Adipocyte (in vitro differentiated cells): ENCODE results near the gene DAPK1.

Experiments used
- DNase-seq: peaks from one replicate; pipeline ENCODE4 v3.0.0-alpha.2; 2015; ENCODE audit warnings: low read depth
- H3K27me3 ChIP-seq: replicated peaks from 2 replicates; pipeline ENCODE4 v1.7.0; 2013; ENCODE audit warnings: mild to moderate bottlenecking, low read length, moderate library complexity; ENCODE audit not compliant: control insufficient read depth, insufficient read depth
- H3K36me3 ChIP-seq: 2 replicates; pipeline ENCODE4 v1.7.0; 2013; ENCODE audit warnings: low read length, mild to moderate bottlenecking, moderate library complexity; ENCODE audit not compliant: control insufficient read depth, insufficient read depth, severe bottlenecking
- H3K4me1 ChIP-seq: 2 replicates; pipeline ENCODE4 v1.7.0; 2013; ENCODE audit warnings: mild to moderate bottlenecking, low read length, moderate library complexity; ENCODE audit not compliant: control insufficient read depth, insufficient read depth
- H3K4me3 ChIP-seq: 2 replicates; pipeline ENCODE4 v1.7.0; 2013; ENCODE audit warnings: mild to moderate bottlenecking, low read length, moderate library complexity
- H3K9ac ChIP-seq: 2 replicates; pipeline ENCODE4 v1.7.0; 2013; ENCODE audit warnings: mild to moderate bottlenecking, low read length, moderate library complexity
- H3K9me3 ChIP-seq: 2 replicates; pipeline ENCODE4 v1.7.0; 2013; ENCODE audit warnings: mild to moderate bottlenecking, low read length, moderate library complexity; ENCODE audit not compliant: control insufficient read depth

DAPK1 gene

DNA sequence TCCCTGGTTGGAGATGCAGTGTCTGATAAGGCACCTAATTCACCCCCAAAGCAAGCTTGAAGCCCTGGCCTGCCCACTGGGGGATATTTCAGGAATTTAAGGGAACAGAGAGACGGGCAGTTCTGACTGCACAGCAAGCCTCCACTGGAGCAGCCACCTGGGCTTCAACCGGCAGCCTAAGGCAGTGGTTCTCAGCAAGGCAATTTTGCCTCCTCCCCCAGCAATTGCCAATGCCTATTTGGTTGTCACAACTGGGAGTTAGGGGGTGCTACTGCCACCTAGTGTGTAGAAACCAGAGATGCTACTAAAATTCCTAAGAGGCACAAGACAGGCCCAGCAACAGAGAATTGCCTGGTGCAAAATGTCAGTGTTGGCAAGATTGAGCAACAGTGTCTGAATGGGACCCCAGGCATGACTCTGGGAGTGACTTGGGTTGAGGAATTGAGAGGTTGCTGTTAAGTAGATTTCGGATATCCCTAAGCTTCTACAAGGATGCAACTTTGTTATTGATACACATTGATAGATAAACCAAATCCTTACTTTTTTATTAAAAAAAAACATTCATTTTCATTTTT, 169.6 kb downstream of the DAPK1 start:
- DNase-seq = peak; percentile 15
- Histone ChIP-seq H3K27me3 (no peaks in the 10 kb centered on the region), H3K4me1 (no peaks in the 10 kb centered on the region), H3K4me3 (no peak overlapping the region), H3K36me3 (no peaks in the 10 kb centered on the region), H3K9me3 (peaks cover 9% of the 10 kb centered on the region), H3K9ac (no peak overlapping the region)

DNA sequence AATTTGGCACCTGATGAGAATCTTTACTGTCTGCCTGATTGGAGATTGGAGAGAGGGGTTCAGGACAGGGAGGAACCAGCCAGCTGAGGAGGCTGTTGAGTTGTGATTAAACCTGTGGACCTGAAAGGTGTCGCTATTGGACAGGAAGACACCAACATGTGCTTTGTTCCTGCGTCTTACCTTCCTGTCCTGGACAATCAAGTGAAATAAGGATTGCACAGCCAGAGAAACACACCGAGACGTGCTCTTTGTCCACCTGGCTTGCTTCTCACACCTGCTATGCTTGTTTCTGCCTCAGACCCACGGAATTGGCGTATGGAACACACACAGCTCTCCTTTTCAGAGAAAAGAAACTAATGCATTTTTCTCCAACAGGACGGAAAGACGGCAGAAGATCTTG, 170.6 kb downstream of the DAPK1 start:
- Histone ChIP-seq H3K36me3 (no peaks in the 10 kb centered on the region), H3K9me3 (peaks cover 9% of the 10 kb centered on the region), H3K9ac (no peak overlapping the region), H3K4me3 (no peak overlapping the region), H3K4me1 (no peaks in the 10 kb centered on the region), H3K27me3 (no peaks in the 10 kb centered on the region)
- no peak for DNase-seq

DNA sequence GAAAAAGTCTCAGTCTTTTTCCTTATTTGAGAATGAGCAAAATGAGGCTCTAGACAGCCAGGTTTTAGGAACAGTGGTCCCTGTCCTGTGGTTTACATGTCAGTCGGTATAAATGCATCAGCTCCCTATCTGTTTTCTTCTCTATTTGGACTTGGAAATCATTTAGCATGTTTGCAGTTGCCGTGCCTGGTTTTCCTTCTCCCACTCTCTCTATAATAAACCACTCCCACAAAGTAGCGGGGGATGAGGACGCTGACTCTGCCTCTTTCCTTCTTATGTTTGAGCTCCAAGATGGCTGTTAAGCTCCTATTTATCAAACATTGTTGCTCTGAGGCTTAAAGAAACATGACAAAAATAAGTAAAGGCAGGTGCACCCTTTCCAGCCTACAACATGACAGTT, 171.1 kb downstream of the DAPK1 start:
- H3K9ac ChIP-seq = no peak overlapping the region
- no peak overlapping the region for H3K4me3 ChIP-seq
- no peaks in the 10 kb centered on the region for H3K4me1 ChIP-seq
- no peak for DNase-seq
- H3K36me3 ChIP-seq = no peaks in the 10 kb centered on the region
- H3K27me3 ChIP-seq = no peaks in the 10 kb centered on the region
- peaks cover 9% of the 10 kb centered on the region for H3K9me3 ChIP-seq

DNA sequence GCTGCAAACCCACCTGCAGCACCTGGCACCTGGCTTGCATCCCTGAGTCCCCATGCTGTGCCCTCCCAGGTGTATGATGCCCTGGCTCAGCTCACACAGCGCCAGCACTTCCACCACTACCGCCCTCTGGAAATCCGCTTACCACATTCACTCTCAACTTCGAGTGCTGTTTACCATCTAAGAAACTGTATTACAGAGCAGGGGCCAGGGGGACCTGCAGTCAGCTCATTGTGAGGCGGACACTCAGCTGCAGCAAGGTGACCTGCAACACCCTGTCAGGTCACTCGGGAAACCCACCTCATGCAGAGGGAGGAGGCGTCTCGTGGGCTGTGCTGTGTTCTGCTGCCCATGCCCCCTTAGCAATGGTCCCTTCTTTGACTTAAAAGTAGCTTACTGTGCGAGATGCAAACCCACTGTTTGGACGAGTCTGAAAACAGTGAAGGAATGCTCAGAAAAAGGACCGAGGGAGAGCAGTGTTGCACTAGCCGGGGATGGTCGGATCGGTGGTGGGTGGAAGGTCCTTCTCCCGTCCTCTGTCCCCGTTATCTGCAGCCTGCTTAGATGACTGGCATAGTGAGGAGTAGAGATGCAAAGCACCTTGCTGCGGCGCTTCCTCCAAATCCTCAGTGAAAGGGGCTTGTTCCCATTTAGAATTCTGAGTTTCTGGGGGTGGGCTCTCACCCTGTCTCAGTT, 173.1 kb downstream of the DAPK1 start:
- Histone ChIP-seq H3K4me3 (no peak overlapping the region), H3K27me3 (no peaks in the 10 kb centered on the region), H3K9ac (no peak overlapping the region), H3K9me3 (peaks cover 9% of the 10 kb centered on the region), H3K36me3 (no peaks in the 10 kb centered on the region), H3K4me1 (no peaks in the 10 kb centered on the region)
- no peak for DNase-seq

DNA sequence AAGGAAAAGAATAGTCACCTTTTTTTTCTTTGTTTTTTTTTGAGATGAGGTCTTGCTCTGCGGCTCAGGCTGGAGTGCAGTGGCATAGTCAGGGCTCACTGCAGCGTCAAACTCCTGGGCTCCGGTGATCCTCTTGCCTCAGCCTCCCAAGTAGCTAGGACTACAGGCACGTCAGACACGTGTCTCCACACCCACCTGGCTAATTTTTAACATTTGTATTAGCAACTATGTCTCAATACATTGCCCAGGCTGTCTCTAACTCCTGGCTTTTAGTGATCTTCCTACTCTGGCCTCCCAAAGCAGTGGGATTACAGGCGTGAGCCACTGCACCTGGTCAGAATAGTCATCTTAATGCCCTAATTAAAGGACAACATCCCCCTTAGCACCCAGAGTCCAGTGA, 173.8 kb downstream of the DAPK1 start:
- Histone ChIP-seq H3K4me3 (no peak overlapping the region), H3K4me1 (no peaks in the 10 kb centered on the region), H3K9me3 (peaks cover 9% of the 10 kb centered on the region), H3K36me3 (no peaks in the 10 kb centered on the region), H3K9ac (no peak overlapping the region), H3K27me3 (no peaks in the 10 kb centered on the region)
- no peak for DNase-seq

DNA sequence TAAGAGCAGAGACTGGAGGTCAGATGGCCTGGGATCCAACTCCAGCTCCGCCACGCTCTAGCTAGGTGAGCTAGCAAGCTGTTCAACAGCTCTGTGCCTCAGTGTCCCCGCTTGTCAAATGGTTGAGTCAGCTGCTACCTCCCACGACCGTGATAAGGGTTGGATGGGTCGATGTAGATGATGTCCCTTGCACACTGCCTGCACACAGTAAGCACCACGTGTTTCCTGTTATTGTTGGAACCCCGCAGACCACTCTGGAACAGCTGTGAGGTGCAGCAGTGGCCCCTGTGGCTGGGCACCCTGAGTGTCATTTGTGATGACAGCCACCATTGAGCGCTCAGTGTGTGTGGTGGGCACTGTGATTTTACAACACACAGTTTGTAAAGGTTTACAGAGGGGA, 174.3 kb downstream of the DAPK1 start:
- Histone ChIP-seq H3K27me3 (no peaks in the 10 kb centered on the region), H3K9ac (no peak overlapping the region), H3K36me3 (no peaks in the 10 kb centered on the region), H3K4me1 (no peaks in the 10 kb centered on the region), H3K9me3 (peaks cover 5% of the 10 kb centered on the region), H3K4me3 (no peak overlapping the region)
- DNase-seq = no peak

DNA sequence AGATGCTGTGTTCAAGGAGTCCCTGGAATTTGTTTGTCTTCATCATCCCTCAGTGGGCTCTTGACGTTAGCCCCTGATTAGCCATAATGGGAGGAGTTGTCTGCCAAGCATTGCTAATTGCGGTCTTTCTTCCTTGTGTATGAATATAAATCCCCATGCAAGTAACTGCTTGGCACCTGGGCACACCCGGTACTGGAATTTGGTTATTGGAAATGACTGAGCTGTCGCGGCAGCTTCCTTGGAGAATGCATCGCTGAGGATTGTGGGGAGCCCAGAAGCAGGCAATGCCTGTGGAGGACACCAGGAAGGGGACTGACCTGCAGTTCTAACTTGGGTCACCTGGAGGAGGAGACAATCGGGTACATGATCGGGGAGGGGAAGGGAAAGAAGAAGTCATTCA, 174.9 kb downstream of the DAPK1 start:
- H3K4me3 ChIP-seq = no peak overlapping the region
- no peaks in the 10 kb centered on the region for H3K27me3 ChIP-seq
- no peaks in the 10 kb centered on the region for H3K36me3 ChIP-seq
- DNase-seq = no peak
- H3K9ac ChIP-seq = no peak overlapping the region
- H3K4me1 ChIP-seq = no peaks in the 10 kb centered on the region
- no peaks in the 10 kb centered on the region for H3K9me3 ChIP-seq

DNA sequence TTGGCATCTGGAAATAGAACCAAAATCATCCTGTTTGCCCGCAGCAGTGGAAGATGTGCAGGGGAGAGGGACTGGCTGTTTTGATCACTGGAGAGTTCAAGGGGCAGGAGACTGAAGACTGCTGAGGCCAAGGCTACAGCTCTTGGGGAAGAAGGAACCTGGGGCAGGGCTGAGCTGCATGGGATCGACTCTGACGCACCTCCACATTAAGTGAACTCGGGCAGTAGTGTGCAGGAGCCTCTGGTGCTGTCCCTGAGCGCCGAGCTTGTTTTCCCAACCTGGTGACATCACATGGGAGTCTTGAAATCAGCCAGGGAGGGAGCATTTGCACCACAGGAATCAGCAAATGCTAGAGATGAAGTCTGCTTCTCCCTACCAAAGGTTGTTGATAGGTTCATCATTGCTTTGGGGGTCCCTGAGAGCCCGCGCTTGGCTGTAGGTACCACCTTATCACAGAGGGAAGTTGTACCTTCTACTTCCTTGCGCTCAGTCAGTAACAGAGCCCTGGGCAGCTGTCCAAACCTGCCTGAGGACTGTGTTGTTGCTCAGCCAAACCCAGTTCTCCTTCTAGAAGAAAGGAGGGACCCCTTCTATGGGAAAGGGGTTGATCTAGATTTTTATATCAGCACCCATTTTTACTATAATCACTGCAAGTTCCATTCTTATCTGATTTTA, 175.9 kb downstream of the DAPK1 start:
- Histone ChIP-seq H3K27me3 (no peaks in the 10 kb centered on the region), H3K4me3 (no peak overlapping the region), H3K9me3 (no peaks in the 10 kb centered on the region), H3K9ac (no peak overlapping the region), H3K4me1 (no peaks in the 10 kb centered on the region), H3K36me3 (no peaks in the 10 kb centered on the region)
- DNase-seq = no peak

DNA sequence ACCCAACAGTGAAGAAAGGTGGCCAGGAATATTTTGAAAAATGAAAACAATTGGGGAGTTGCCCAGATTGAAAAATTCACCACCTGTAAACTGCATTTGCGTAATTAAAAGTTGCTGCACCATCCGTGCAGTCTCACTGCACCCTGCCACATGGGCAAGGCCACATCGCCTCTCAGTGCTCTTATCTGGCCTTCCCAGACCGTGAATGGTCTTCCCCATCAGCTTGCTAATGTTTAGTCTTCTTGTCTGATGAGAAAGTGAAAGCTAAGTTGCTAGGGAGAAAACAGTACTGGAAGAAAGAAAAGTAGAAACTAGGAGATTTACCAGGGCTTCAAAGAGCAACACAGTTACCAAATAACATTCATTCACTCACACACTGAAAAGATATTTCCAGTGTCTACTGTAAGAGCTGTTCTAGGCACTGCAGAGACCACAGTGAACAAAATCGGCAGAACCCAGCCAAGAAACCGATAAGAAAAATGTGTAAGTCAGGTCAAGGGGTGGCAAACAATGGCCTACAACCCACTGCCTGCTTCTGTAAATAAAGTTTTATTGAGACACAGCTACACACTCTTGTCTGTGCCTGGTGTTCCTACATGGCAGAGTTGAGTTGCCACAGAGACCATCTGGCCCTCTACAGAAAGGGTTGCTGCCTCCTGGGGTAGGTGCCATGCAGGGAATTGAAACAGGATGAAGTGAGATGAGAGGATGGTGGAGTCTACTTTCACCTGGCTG, 177.1 kb downstream of the DAPK1 start:
- Histone ChIP-seq H3K9me3 (no peaks in the 10 kb centered on the region), H3K9ac (no peak overlapping the region), H3K4me1 (peaks cover 2% of the 10 kb centered on the region), H3K36me3 (no peaks in the 10 kb centered on the region), H3K27me3 (no peaks in the 10 kb centered on the region), H3K4me3 (no peak overlapping the region)
- no peak for DNase-seq

DNA sequence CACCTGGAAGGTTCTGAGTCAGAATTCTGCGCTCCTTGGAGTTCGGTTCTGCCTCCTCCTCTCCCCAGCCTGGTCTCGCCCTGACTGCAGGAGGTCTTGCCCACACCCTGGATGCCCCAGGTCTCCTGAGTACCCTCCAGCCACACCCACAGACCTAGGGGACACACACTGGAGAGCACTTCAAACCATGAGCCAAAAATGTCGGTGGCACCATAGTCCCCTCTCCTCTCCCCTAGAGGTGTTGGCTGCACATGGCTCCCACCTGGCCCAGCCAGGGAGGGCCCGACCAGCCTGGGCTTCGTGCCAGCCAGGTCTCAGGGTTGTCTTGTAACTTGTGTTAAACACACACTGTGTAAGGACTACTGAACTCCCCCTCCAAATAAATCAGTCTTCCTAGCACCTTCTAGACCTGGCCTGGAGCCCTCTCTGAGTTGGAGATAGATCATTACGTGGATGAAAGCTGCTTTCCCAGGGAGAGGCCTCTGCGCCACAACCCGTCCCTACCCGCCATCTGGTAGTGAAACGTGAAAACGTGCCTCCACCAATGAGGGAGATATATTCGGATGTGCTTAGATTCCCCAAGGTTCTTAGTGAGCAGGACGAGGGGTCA, 178.3 kb downstream of the DAPK1 start:
- H3K4me3 ChIP-seq = no peak overlapping the region
- no peak overlapping the region for H3K9ac ChIP-seq
- peaks cover 2% of the 10 kb centered on the region for H3K4me1 ChIP-seq
- DNase-seq = no peak
- no peaks in the 10 kb centered on the region for H3K36me3 ChIP-seq
- H3K27me3 ChIP-seq = no peaks in the 10 kb centered on the region
- H3K9me3 ChIP-seq = no peaks in the 10 kb centered on the region
